Pericardium fibroblast (primary cell): ENCODE data around the gene ZNF18. TPM values are rescaled to one million over a fixed set of nuclear protein-coding genes. Genes with fewer than 3 reads are reported as not detected.

Source experiments
- total RNA-seq: library from RNA; depleted of rRNA; stranded (reverse); fragments of >200 nt; gene quantifications from 2 replicates; pipeline ENCODE4 v1.2.3, GENCODE V29; 2015

The ZNF18 gene, protein sequence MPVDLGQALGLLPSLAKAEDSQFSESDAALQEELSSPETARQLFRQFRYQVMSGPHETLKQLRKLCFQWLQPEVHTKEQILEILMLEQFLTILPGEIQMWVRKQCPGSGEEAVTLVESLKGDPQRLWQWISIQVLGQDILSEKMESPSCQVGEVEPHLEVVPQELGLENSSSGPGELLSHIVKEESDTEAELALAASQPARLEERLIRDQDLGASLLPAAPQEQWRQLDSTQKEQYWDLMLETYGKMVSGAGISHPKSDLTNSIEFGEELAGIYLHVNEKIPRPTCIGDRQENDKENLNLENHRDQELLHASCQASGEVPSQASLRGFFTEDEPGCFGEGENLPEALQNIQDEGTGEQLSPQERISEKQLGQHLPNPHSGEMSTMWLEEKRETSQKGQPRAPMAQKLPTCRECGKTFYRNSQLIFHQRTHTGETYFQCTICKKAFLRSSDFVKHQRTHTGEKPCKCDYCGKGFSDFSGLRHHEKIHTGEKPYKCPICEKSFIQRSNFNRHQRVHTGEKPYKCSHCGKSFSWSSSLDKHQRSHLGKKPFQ
- total RNA-seq = 8.5 and 13.2 TPM in 2 replicates

GRCh38 chr17:11997147-11997971 lies at the start of gene ZNF18:
Gene ZNF18, minus strand, starts transcription at chr17:11997475. Its CDS starts 4,646 bp downstream, at chr17:11992829.

DNA sequence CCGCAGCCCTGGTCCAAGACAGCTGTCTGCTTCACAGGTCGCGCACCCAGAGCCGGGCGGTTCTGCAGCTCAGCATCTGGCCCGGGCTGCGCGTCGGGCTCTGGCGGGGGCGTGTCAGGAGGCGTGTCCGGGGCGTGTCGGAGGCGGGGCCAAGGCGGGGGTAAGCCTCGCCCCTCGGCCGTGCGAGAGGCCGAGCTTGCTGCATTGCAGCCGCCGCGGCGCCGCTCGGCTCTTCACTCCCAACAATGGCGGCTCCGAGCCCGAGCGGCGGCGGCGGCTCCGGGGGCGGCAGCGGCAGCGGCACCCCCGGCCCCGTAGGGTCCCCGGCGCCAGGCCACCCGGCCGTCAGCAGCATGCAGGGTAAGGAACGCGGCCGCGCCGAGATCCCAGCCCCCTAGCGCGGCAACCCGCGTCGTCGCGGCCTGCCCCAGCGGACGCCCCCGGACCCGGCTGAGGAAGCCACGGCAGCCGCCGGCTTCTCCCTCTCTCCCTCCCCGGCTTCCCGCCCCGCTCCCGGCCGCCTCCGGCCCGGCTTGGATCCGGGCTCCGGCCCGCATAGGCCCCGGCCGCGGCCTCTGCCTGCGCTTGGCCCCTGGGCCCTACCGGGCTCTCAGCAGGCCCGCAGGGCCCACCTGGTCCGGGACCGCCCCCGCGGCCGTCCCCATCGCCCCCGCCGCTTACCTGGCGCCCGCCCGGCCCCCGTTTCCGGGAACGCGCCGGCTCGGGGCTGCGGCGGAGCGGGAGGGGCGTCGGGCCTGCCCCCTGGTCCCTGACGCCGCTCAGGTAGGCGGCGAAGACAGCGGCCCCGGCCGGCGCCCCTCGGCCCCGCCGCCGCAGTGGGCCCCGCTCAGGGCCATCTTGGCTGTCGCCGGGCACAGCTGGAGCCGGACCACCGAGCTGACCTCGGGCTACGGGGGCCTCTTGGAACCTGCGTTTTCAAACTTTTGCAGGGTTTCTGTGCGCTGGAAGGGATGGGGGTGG lies 23.7 kb upstream of the ZNF18 start, which contains the start of gene MAP2K4:
Gene MAP2K4, plus strand, starts transcription at position 236 of the 981 bp plus-strand sequence. Its CDS starts 10 bp downstream, at position 246.

Other genes starting within 250 kb of the ZNF18 start
- gene MAP2K4, start 23.4 kb upstream of the ZNF18 start, total RNA-seq = 15.7 and 16.8 TPM in 2 replicates